Astrocyte (in vitro differentiated cells and primary cell): ENCODE results near the gene TAF7L. TPM values are rescaled to one million over a fixed set of nuclear protein-coding genes. Genes with fewer than 3 reads are reported as not detected.
A peak's percentile ranks its signal among the peaks of the same experiment; 100 is the strongest.
"Not testable (repeated sequence)": the region's sequence is repeated elsewhere in the genome, so short reads cannot be mapped to it uniquely, and the experiment has no call there.

ENCODE experiments used
- DNase-seq: peaks from one replicate; pipeline ENCODE4 v3.0.0-alpha.2; 2010; ENCODE audit warnings: low read depth
- FAIRE-seq: peaks from 2 replicates; lab custom pipeline; 2011; peaks lifted over from hg19 to GRCh38; lab: Jason Lieb, UNC
- H2AFZ ChIP-seq: 2 replicates; pipeline ENCODE4 v1.6.0; 2012; ENCODE audit warnings: low read depth, low read length, inconsistent platforms
- H3K27ac ChIP-seq: 2 replicates; pipeline ENCODE4 v1.5.1; 2011; ENCODE audit warnings: low read depth, low read length, inconsistent platforms
- H3K27me3 ChIP-seq: 2 replicates; pipeline ENCODE4 v1.6.0; 2011; ENCODE audit warnings: low read length, inconsistent platforms; ENCODE audit not compliant: insufficient read depth
- H3K36me3 ChIP-seq: 2 replicates; pipeline ENCODE4 v1.5.1; 2011; ENCODE audit warnings: low read length, inconsistent platforms; ENCODE audit not compliant: insufficient read depth
- H3K4me1 ChIP-seq: 2 replicates; pipeline ENCODE4 v1.5.1; 2011; ENCODE audit warnings: low read length, inconsistent platforms; ENCODE audit not compliant: insufficient read depth
- H3K4me2 ChIP-seq: 2 replicates; pipeline ENCODE4 v1.6.0; 2012; ENCODE audit warnings: low read length, inconsistent platforms
- H3K4me3 ChIP-seq: 2 replicates; pipeline ENCODE4 v1.5.1; 2011; ENCODE audit warnings: low read depth, mild to moderate bottlenecking, low read length, inconsistent platforms; ENCODE audit not compliant: insufficient read depth
- H3K79me2 ChIP-seq: 2 replicates; pipeline ENCODE4 v1.6.0; 2012; ENCODE audit warnings: mild to moderate bottlenecking, low read length, inconsistent platforms; ENCODE audit not compliant: insufficient read depth
- H3K9ac ChIP-seq: 2 replicates; pipeline ENCODE4 v1.6.0; 2012; ENCODE audit warnings: mild to moderate bottlenecking, low read length, inconsistent platforms
- H3K9me3 ChIP-seq: 2 replicates; pipeline ENCODE4 v1.5.1; 2012; ENCODE audit warnings: low read depth, mild to moderate bottlenecking, low read length, inconsistent platforms; ENCODE audit not compliant: insufficient read depth
- H4K20me1 ChIP-seq: 2 replicates; pipeline ENCODE4 v1.6.0; 2012; ENCODE audit warnings: low read length, inconsistent platforms; ENCODE audit not compliant: insufficient read depth
- H3K27ac Mint-ChIP-seq: one replicate; pipeline ENCODE4 v1.8.0; 2021; ENCODE audit warnings: mild to moderate bottlenecking, mixed read lengths; ENCODE audit not compliant: unreplicated experiment
- H3K27me3 Mint-ChIP-seq: one replicate; pipeline ENCODE4 v1.8.0; 2021; ENCODE audit warnings: low read depth, mixed read lengths; ENCODE audit not compliant: unreplicated experiment
- H3K36me3 Mint-ChIP-seq: one replicate; pipeline ENCODE4 v1.8.0; 2021; ENCODE audit warnings: low read depth, mixed read lengths; ENCODE audit not compliant: unreplicated experiment
- H3K4me1 Mint-ChIP-seq: one replicate; pipeline ENCODE4 v1.8.0; 2021; ENCODE audit warnings: low read depth, mixed read lengths; ENCODE audit not compliant: unreplicated experiment
- H3K4me3 Mint-ChIP-seq: one replicate; pipeline ENCODE4 v1.8.0; 2021; ENCODE audit warnings: mild to moderate bottlenecking, moderate library complexity, mixed read lengths; ENCODE audit not compliant: unreplicated experiment
- H3K9me3 Mint-ChIP-seq: one replicate; pipeline ENCODE4 v1.8.0; 2021; ENCODE audit warnings: mild to moderate bottlenecking, mixed read lengths; ENCODE audit not compliant: unreplicated experiment
- CTCF ChIP-seq: IDR thresholded peaks from 2 replicates; pipeline ENCODE4 v1.5.1; 2011; ENCODE audit warnings: low read depth, mild to moderate bottlenecking, inconsistent platforms, low read length, moderate library complexity; ENCODE audit not compliant: insufficient read depth
- EZH2 ChIP-seq: IDR thresholded peaks from 2 replicates; pipeline ENCODE4 v1.6.1; 2012; ENCODE audit warnings: mild to moderate bottlenecking, low read length, inconsistent platforms; ENCODE audit not compliant: insufficient read depth
- total RNA-seq: library from RNA; stranded (reverse); gene quantifications from 2 replicates; pipeline ENCODE4 v1.2.1, GENCODE V29; 2021

Gene TAF7L
- total RNA-seq, 1 donor from 2014 or later: 0.27 TPM

- FAIRE-seq (peak; percentile 23), DNase-seq (no peak)
- H3K9me3 ChIP-seq: no peaks in the 10 kb centered on the region
- Mint-ChIP-seq H3K4me3 (no peak overlapping the region), H3K9me3 (no peaks in the 10 kb centered on the region), H3K27me3 (no peaks in the 10 kb centered on the region), H3K27ac (no peak overlapping the region), H3K4me1 (no peaks in the 10 kb centered on the region), H3K36me3 (no peaks in the 10 kb centered on the region)
- H2AFZ ChIP-seq: no peak overlapping the region
- no peak overlapping the region for H3K4me3 ChIP-seq
- H3K36me3 ChIP-seq: no peaks in the 10 kb centered on the region
- no peak overlapping the region for H3K4me2 ChIP-seq
- H3K27me3 ChIP-seq: no peaks in the 10 kb centered on the region
- H4K20me1 ChIP-seq: no peaks in the 10 kb centered on the region
- no peak for TF ChIP-seq CTCF
- TF ChIP-seq EZH2: no peak
- no peaks in the 10 kb centered on the region for H3K79me2 ChIP-seq
- H3K4me1 ChIP-seq: no peaks in the 10 kb centered on the region
- no peak overlapping the region for H3K9ac ChIP-seq
- H3K27ac ChIP-seq: no peak overlapping the region
Measured at GRCh38 chrX:101303790-101304189, 12.7 kb upstream of the TAF7L start.

- H3K4me3 Mint-ChIP-seq, H3K4me1 Mint-ChIP-seq, H3K9me3 ChIP-seq, H3K9me3 Mint-ChIP-seq, H4K20me1 ChIP-seq, H3K4me2 ChIP-seq, H3K27me3 ChIP-seq, DNase-seq, H3K27ac ChIP-seq, H3K27ac Mint-ChIP-seq, H3K36me3 ChIP-seq, H3K27me3 Mint-ChIP-seq, H3K9ac ChIP-seq, H2AFZ ChIP-seq, H3K4me3 ChIP-seq, FAIRE-seq, H3K79me2 ChIP-seq, H3K4me1 ChIP-seq, H3K36me3 Mint-ChIP-seq: not testable (repeated sequence)
Measured at GRCh38 chrX:101295603-101296002, 4.5 kb upstream of the TAF7L start.

DNA sequence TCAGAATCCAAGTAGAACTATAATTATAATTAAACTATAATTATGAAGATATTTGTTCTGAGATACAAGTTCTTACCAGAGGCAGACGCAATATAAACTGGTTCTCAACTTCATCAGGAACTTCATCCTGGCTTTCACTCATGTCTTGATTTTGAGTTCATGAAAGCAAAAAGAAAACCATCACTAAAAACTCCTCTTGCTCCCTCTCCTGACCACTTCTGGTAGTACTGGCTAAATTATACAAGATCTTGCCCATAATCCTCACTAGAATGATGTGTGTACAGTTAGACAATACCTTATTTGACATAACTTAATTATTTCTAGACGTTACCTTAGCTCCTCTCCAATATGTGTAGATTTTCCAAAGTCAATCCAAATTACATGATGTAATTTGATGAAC lies 3.7 kb downstream of the TAF7L start:
- TF ChIP-seq EZH2 (no peak), CTCF (peak; percentile 60)
- Histone ChIP-seq H3K4me1 (no peaks in the 10 kb centered on the region), H3K27me3 (no peaks in the 10 kb centered on the region), H3K79me2 (no peaks in the 10 kb centered on the region), H3K9ac (no peak overlapping the region), H3K36me3 (no peaks in the 10 kb centered on the region), H3K4me3 (no peak overlapping the region), H3K9me3 (no peaks in the 10 kb centered on the region), H3K27ac (no peak overlapping the region), H2AFZ (no peak overlapping the region), H4K20me1 (no peaks in the 10 kb centered on the region), H3K4me2 (no peak overlapping the region)
- Mint-ChIP-seq H3K4me3 (no peak overlapping the region), H3K4me1 (no peaks in the 10 kb centered on the region), H3K9me3 (no peaks in the 10 kb centered on the region), H3K27me3 (no peaks in the 10 kb centered on the region), H3K27ac (no peak overlapping the region), H3K36me3 (no peaks in the 10 kb centered on the region)
- FAIRE-seq (peak; percentile 97), DNase-seq (peak; percentile 8)
